SK-N-SH (cell line): ENCODE measurements around the gene ARHGDIG. TPM values are rescaled to one million over a fixed set of nuclear protein-coding genes. Genes with fewer than 3 reads are reported as not detected.

ENCODE experiments used
- CTCF ChIA-PET: fragments of 300-600, 350-600 bp; formaldehyde crosslinking; extraction: SDS; loops from one replicate; lab custom pipeline; 2021; lab: Yijun Ruan, JAX
- POLR2A ChIA-PET: fragments of 350-600 bp; sonication (Branson Sonifier 250); formaldehyde crosslinking; extraction: SDS; loops from one replicate; lab custom pipeline; 2020; ENCODE audit warnings: antibody characterized with exemption, inconsistent platforms; lab: Yijun Ruan, JAX
- DNase-seq: peaks from one replicate; pipeline ENCODE4 v3.0.0; 2012
- H2AFZ ChIP-seq: fragments of 200-600 bp; sonication (generic); 2 replicates; pipeline ENCODE4 v1.8.1; 2016; ENCODE audit warnings: antibody characterized with exemption, mild to moderate bottlenecking, low read depth
- H3F3A ChIP-seq: fragments of 200-600 bp; sonication (generic); replicated peaks from 2 replicates; pipeline ENCODE3; 2016; ENCODE audit warnings: antibody characterized with exemption, mild to moderate bottlenecking; ENCODE audit not compliant: insufficient read depth
- H3K27ac ChIP-seq, 2 experiments: fragments of 200-500 bp in 1 of 2; fragments of 200-600 bp in 1 of 2; sonication (Bioruptor generic) in 1 of 2; sonication (generic), shearing (Covaris generic) in 1 of 2; 2 replicates each; pipeline versions ENCODE4 v1.5.1 to v1.6.1; 2014 to 2016; ENCODE audit warnings: low read depth in 2 of 2, inconsistent platforms in 1 of 2, low read length in 1 of 2, mild to moderate bottlenecking in 1 of 2, mixed read lengths in 1 of 2
- H3K27me3 ChIP-seq: fragments of 200-600 bp; sonication (generic), shearing (Covaris generic); 2 replicates; pipeline ENCODE4 v1.6.1; 2016; ENCODE audit warnings: mixed run types; ENCODE audit not compliant: insufficient read depth
- H3K36me3 ChIP-seq, 2 experiments: fragments of 200-500 bp in 1 of 2; fragments of 200-600 bp in 1 of 2; sonication (Bioruptor generic) in 1 of 2; sonication (generic) in 1 of 2; replicated peaks in 1 of 2; 2 replicates each; pipeline versions ENCODE3 to v1.5.1; 2014 to 2016; ENCODE audit warnings: low read length in 1 of 2, mild to moderate bottlenecking in 1 of 2; ENCODE audit not compliant: insufficient read depth in 2 of 2, control insufficient read depth in 1 of 2
- H3K4me1 ChIP-seq, 2 experiments: fragments of 200-500 bp in 1 of 2; fragments of 200-600 bp in 1 of 2; sonication (Bioruptor generic) in 1 of 2; sonication (generic), shearing (Covaris generic) in 1 of 2; 2 replicates each; pipeline versions ENCODE4 v1.5.1 to v1.6.1; 2014 to 2016; ENCODE audit warnings: low read depth in 1 of 2, low read length in 1 of 2, mixed run types in 1 of 2; ENCODE audit not compliant: insufficient read depth in 2 of 2, control insufficient read depth in 1 of 2
- H3K4me2 ChIP-seq: fragments of 200-600 bp; sonication (generic), shearing (Covaris generic); 2 replicates; pipeline ENCODE4 v1.6.1; 2017; ENCODE audit warnings: mixed run types
- H3K4me3 ChIP-seq, 2 experiments: fragments of 200-500 bp in 1 of 2; fragments of 200-600 bp in 1 of 2; sonication (Bioruptor generic) in 1 of 2; sonication (generic), shearing (Covaris generic) in 1 of 2; 2 replicates each; pipeline versions ENCODE4 v1.5.1 to v1.8.1; 2014 to 2016; ENCODE audit warnings: low read depth in 2 of 2, inconsistent platforms in 1 of 2, low read length in 1 of 2, mild to moderate bottlenecking in 1 of 2, mixed read lengths in 1 of 2, moderate library complexity in 1 of 2
- H3K79me2 ChIP-seq: fragments of 200-600 bp; sonication (generic); 2 replicates; pipeline ENCODE4 v1.8.1; 2017; ENCODE audit warnings: mild to moderate bottlenecking; ENCODE audit not compliant: insufficient read depth
- H3K9ac ChIP-seq: fragments of 200-600 bp; sonication (generic); 2 replicates; pipeline ENCODE4 v1.6.1; 2017; ENCODE audit warnings: mixed run types
- H3K9me2 ChIP-seq: fragments of 200-600 bp; sonication (generic); 2 replicates; pipeline ENCODE4 v1.6.1; 2017; ENCODE audit warnings: mixed run types
- H3K9me3 ChIP-seq: fragments of 200-600 bp; sonication (generic); 2 replicates; pipeline ENCODE4 v1.6.1; 2017; ENCODE audit warnings: mixed run types, mild to moderate bottlenecking, moderate library complexity
- H4K20me1 ChIP-seq: fragments of 200-600 bp; sonication (generic); 2 replicates; pipeline ENCODE4 v1.6.1; 2017; ENCODE audit warnings: mild to moderate bottlenecking, mixed run types; ENCODE audit not compliant: insufficient read depth
- ELF1 ChIP-seq: IDR thresholded peaks from 2 replicates; pipeline ENCODE4 v1.4.0; 2012
- EP300 ChIP-seq, 2 experiments: IDR thresholded peaks; 2 replicates each; pipeline versions ENCODE4 v1.4.0 to v1.6.1; 2012; ENCODE audit warnings: borderline replicate concordance in 1 of 2, low read depth in 1 of 2, low read length in 1 of 2
- MAX ChIP-seq: IDR thresholded peaks from 2 replicates; pipeline ENCODE4 v1.4.0; 2012; ENCODE audit warnings: low read depth
- MEF2A ChIP-seq: IDR thresholded peaks from 2 replicates; pipeline ENCODE4 v1.4.0; 2012; ENCODE audit warnings: low read depth, borderline replicate concordance
- MXI1 ChIP-seq: IDR thresholded peaks from 2 replicates; pipeline ENCODE4 v1.6.1; 2012; ENCODE audit warnings: mild to moderate bottlenecking, low read depth, low read length, improper control_type of control experiment
- NRF1 ChIP-seq: IDR thresholded peaks from 2 replicates; pipeline ENCODE4 v1.6.1; 2012; ENCODE audit warnings: low read depth, mild to moderate bottlenecking, low read length
- POLR2AphosphoS5 ChIP-seq: IDR thresholded peaks from 2 replicates; pipeline ENCODE4 v1.6.1; 2012; ENCODE audit warnings: low read depth, low read length
- REST ChIP-seq: IDR thresholded peaks from 2 replicates; pipeline ENCODE4 v1.6.1; 2012; ENCODE audit warnings: mild to moderate bottlenecking, low read depth, low read length, moderate library complexity
- RFX5 ChIP-seq: IDR thresholded peaks from 2 replicates; pipeline ENCODE4 v1.6.1; 2012; ENCODE audit warnings: mild to moderate bottlenecking, improper control_type of control experiment, low read length
- RXRA ChIP-seq: IDR thresholded peaks from 2 replicates; pipeline ENCODE4 v1.4.0; 2012; ENCODE audit warnings: low read depth, mild to moderate bottlenecking, borderline replicate concordance
- SMC3 ChIP-seq: IDR thresholded peaks from 2 replicates; pipeline ENCODE4 v1.6.1; 2012; ENCODE audit warnings: low read depth, low read length, improper control_type of control experiment
- TEAD4 ChIP-seq: IDR thresholded peaks from 2 replicates; pipeline ENCODE4 v1.4.0; 2012; ENCODE audit warnings: mild to moderate bottlenecking, borderline replicate concordance; ENCODE audit not compliant: insufficient read depth
- USF1 ChIP-seq: IDR thresholded peaks from 2 replicates; pipeline ENCODE4 v1.4.0; 2012; ENCODE audit warnings: low read depth, borderline replicate concordance
- YY1 ChIP-seq: IDR thresholded peaks from 2 replicates; pipeline ENCODE4 v1.4.0; 2012; ENCODE audit warnings: low read depth, mild to moderate bottlenecking
- ZBTB33 ChIP-seq: IDR thresholded peaks from 2 replicates; pipeline ENCODE4 v1.4.0; 2012; ENCODE audit warnings: low read depth, borderline replicate concordance
- WGBS: methylation state at CpG from one replicate; pipeline ENCODE4 v1.1.6; 2017; ENCODE audit warnings: low lambda C conversion rate; 5-methylcytosine and 5-hydroxymethylcytosine counted together
- polyA plus RNA-seq, 3 experiments: library from polyadenylated mRNA; depleted of rRNA; stranded (reverse); fragments of >200 nt; gene quantifications; 2 replicates each; pipeline ENCODE4 v1.2.3, GENCODE V29; 2012

ARHGDIG gene
- polyA plus RNA-seq, 1 of the 3 experiments (the other 2 are of a cell fraction) = 4.8 TPM

GRCh38 chr16:279531-279930 is 860 bp upstream of the ARHGDIG start:
- no peak for TF ChIP-seq RXRA
- TF ChIP-seq MXI1 = no peak
- TF ChIP-seq NRF1 = no peak
- TF ChIP-seq EP300 (IDR thresholded peaks at IDR 0.05; ENCODE audit: borderline replicate concordance in 1 of 2, low read depth in 1 of 2, low read length in 1 of 2) = no peak
- TF ChIP-seq REST = no peak
- no peak for TF ChIP-seq POLR2AphosphoS5
- TF ChIP-seq MAX = no peak
- Histone ChIP-seq H3K4me3 (no peak overlapping the region), H3K27me3 (no peaks in the 10 kb centered on the region), H4K20me1 (no peaks in the 10 kb centered on the region), H3K9ac (no peak overlapping the region), H3K27ac (no peak overlapping the region), H3K4me1 (peaks cover 0 to 13% of the 10 kb centered on the region in 2 experiments; a peak in 1 of 4 replicates), H3K79me2 (no peaks in the 10 kb centered on the region), H3K9me3 (no peaks in the 10 kb centered on the region), H3K36me3 (no peaks in the 10 kb centered on the region), H3K4me2 (no peak overlapping the region), H3F3A (peaks cover 3% of the 10 kb centered on the region), H3K9me2 (no peaks in the 10 kb centered on the region), H2AFZ (no peak overlapping the region)
- WGBS = 89% methylated on average over 6 of the region's 7 CpGs
- no peak for DNase-seq
- CTCF ChIA-PET = interaction anchor here (0.8 to 1.5 kb wide), 4 partner anchors 44 to 83 kb away, joined by 3 to 5 read pairs (median 4); partner anchors contain the start of gene AXIN1
- POLR2A ChIA-PET = no interaction called here

- H4K20me1 ChIP-seq = no peaks in the 10 kb centered on the region
- no peaks in the 10 kb centered on the region for H3K9me3 ChIP-seq
- peaks cover 3% of the 10 kb centered on the region for H3F3A ChIP-seq
- ChIA-PET CTCF (interaction anchor here (0.7 to 1.5 kb wide), 3 partner anchors 45 to 100 kb away, joined by 3 to 5 read pairs (median 4); partner anchors contain the start of gene HBQ1), POLR2A (interaction anchor here (0.5 kb wide), 1 partner anchor 12 kb away, joined by 3 read pairs; no protein-coding TSS in a partner anchor)
- H3K9me2 ChIP-seq = no peaks in the 10 kb centered on the region
- no peaks in the 10 kb centered on the region for H3K27me3 ChIP-seq
- no peak overlapping the region for H2AFZ ChIP-seq
- no peaks in the 10 kb centered on the region for H3K36me3 ChIP-seq
- no peaks in the 10 kb centered on the region for H3K79me2 ChIP-seq
- peak; percentile 84 for DNase-seq
- H3K4me2 ChIP-seq = peak overlapping the region; percentile 63; the same call in 1 of the 2 replicates
- H3K9ac ChIP-seq = no peak overlapping the region
- H3K4me1 ChIP-seq = peaks cover 0 to 11% of the 10 kb centered on the region in 2 experiments; a peak in 1 of 4 replicates
- H3K4me3 ChIP-seq = peak overlapping the region; percentile 37 to 50; a peak in 2 of 4 replicates
- WGBS = 30% methylated on average over 2 of the region's 47 CpGs
- H3K27ac ChIP-seq = no peak overlapping the region
- TF ChIP-seq ELF1 (no peak), SMC3 (no peak), USF1 (no peak), REST (no peak), ZBTB33 (no peak), MEF2A (no peak), TEAD4 (no peak), RFX5 (no peak), MAX (no peak), YY1 (no peak), EP300 (IDR thresholded peaks at IDR 0.05; ENCODE audit: borderline replicate concordance in 1 of 2, low read depth in 1 of 2, low read length in 1 of 2) (no peak), NRF1 (no peak)
Measured at GRCh38 chr16:280005-280460, 358 bp upstream of the ARHGDIG start.
